Measurements from ENCODE around the gene MPPED1.

DNA sequence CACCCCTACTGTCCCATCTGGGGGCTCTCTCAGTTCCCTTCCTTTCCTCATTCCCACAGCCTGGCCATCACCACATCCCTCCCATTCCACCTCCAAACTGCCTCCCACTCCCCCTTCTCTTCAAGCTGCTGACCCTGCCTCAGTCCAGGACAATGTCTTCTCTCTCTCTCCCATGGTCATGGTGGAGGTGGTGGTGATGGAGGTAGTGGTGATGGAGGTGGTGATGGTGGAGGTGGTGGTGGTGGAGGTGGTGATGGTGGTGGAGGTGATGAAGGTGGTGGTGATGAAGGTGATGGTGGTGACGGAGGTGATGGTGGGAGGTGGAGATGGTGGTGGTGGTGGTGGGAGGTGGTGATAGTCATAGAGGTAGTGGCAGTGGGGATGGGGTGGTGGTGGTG lies 87.0 kb downstream of the MPPED1 start:
- no peak for TF ChIP-seq CTCF (IDR thresholded peaks at IDR 0.05; ENCODE audit: insufficient read depth, low read length, poor library complexity, severe bottlenecking)
- TF ChIP-seq EZH2phosphoT487 (conservative IDR thresholded peaks at IDR 0.05; ENCODE audit: low read length): no peak

Measured in SU-DHL-6 (cell line).